HG03097 (cell line): ENCODE measurements around the gene SUFU.

Source experiments
- ATAC-seq: cut with Tn5 transposase; IDR thresholded peaks from one replicate; pipeline ENCODE4 v1.9.1; 2021; ENCODE audit not compliant: unreplicated experiment, low FRiP score

SUFU gene

GRCh38 chr10:102546606-102547320 is 43.0 kb downstream of the SUFU start:
- no peak for ATAC-seq

- no peak for ATAC-seq
Measured at GRCh38 chr10:102549549-102549948, 45.8 kb downstream of the SUFU start.

DNA sequence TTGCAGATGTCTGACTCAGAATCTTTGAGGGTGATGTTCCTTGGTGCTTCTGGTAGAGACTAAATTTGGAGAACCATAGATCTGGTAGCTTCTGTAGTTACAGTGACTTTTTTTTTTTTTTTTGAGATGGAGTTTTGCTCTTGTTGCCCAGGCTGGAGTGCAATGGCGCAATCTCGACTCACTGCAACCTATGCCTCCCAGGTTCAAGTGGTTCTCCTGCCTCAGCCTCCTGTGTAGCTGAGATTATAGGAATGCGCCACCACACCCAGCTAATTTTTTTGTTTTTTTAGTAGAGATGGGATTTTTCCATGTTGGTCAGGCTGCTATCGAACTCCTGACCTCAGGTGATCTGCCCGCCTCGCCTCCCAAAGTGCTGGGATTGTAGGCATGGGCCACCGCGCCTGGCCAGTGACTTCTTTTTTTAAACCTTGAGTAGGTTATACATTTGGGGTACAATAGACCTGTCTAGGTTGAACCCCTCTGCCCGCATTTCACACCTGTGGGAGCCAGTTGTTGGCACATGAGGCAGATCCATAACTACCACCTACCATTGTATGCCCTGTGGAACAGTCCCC is 47.0 kb downstream of the SUFU start:
- ATAC-seq: no peak

GRCh38 chr10:102552533-102552932 is 48.8 kb downstream of the SUFU start:
- ATAC-seq: no peak

DNA sequence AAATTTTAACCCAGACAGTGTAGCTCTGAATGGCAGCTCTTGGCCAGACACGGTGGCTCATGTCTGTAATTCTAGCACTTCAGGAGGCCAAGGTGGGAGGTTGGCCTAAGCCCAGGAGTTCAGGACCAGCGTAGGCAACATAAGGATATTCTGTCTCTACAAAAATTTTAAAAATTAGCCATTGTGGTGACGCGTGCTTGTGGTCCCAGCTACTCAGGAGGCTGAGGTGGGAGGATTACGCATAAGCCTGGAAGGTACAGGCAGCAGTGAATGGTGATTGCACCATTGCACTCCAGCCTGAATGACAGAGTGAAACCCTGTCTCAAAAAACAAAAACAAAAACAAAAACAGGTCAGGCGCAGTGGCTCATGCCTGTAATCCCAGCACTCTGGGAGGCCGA is 50.0 kb downstream of the SUFU start:
- no peak for ATAC-seq

GRCh38 chr10:102554531-102554930 is 50.8 kb downstream of the SUFU start:
- no peak for ATAC-seq

GRCh38 chr10:102555781-102556328 is 52.1 kb downstream of the SUFU start:
- no peak for ATAC-seq

- no peak for ATAC-seq
Measured at GRCh38 chr10:102557569-102557968, 53.8 kb downstream of the SUFU start.

DNA sequence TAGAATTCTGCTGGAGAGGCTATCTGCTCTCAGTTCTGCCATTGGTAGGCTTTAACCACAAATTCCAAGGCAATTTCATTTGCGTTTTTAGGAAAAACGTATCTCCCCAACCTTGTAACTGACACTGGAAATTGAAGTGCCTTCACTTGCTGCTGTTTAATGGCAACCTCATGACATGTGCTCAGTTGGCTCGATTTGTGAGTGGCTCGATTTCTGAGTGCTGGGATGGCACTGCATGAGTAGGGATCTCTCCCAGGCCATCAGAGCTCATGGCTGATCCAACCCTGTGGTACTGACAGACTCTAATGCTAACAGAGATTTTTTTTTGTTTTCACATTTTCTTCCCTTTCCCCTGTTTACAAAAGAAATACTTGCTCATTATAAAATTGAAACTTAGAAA is 56.0 kb downstream of the SUFU start:
- ATAC-seq: no peak

DNA sequence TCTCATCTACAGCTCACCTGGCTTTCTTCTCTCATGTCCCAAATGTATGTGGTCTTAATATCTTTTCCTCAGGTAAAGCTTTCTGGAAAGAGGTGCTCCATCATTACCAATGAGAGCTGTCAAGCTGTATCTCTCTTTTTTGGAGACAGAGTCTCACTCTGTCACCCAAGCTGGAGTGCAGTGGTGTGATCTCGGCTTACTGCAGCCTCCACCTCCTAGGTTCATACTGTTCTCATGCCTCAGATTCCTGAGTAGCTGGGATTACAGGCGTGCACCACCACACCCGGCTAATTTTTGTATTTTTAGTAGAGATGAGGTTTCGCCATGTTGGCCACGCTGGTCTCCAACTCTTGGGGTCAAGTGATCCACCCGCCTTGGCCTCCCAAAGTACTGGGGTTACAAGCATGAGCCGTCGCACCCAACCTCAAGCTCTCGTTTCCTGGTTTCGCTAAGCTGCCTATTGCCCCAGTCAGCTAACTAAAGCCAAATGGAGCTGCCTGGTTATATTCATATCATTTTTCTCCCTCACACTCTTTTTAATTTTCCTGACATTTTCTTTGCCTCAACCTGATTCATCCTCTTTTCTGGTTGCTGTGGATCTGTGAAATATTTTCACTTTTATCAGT is 60.5 kb downstream of the SUFU start:
- no peak for ATAC-seq

- no peak for ATAC-seq
Measured at GRCh38 chr10:102565793-102566192, 62.0 kb downstream of the SUFU start.

GRCh38 chr10:102578782-102579181 is 75.0 kb downstream of the SUFU start:
- ATAC-seq: no peak

- no peak for ATAC-seq
Measured at GRCh38 chr10:102579328-102579727, 75.6 kb downstream of the SUFU start.

GRCh38 chr10:102580230-102580629 is 76.5 kb downstream of the SUFU start:
- ATAC-seq: no peak

- ATAC-seq: no peak
Measured at GRCh38 chr10:102581401-102581800, 77.6 kb downstream of the SUFU start.

GRCh38 chr10:102581981-102582580 is 78.3 kb downstream of the SUFU start:
- ATAC-seq: no peak

- no peak for ATAC-seq
Measured at GRCh38 chr10:102583435-102584417, 80.0 kb downstream of the SUFU start.

DNA sequence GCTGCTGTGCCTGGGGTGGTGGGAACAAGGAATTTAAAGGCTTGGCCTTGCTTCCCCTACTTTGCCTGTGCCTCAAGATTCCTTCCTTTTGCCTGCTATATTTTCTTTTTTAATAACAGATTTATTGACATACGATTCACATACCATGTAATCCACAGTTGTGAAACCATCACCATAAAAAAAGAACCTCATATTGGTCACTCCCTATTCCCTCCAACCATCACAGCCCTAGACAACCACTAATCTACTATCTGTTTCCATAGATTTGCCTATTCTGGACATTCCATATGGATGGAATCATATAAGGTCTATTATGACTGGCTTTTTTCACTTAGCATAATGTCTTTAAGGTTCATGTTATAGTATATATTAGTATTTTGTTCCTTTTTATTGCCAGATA is 81.3 kb downstream of the SUFU start:
- ATAC-seq: no peak

DNA sequence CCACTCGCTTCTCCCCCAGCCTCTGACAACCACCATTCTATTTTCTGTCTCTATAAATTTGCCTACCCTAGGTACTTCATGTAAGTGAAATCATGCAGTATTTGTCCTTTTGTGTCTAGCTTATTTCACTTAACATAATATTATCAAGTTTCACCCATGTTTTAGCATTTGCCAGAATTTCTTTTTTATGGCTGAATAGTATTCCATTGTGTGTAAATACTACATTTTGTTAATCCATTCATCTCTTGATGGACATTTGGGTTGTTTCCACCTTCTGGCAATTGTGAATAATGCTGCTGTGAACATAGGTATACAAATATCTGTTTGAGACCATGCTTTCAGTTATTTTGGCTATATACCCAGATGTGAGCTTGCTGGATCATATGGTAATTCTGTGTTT is 83.1 kb downstream of the SUFU start:
- no peak for ATAC-seq

- ATAC-seq: no peak
Measured at GRCh38 chr10:102588875-102589274, 85.1 kb downstream of the SUFU start.
